SKM-1 treated with dmso at 0.1 percent for 144 hours (cell line): Measurements from ENCODE around the gene PRKG1.
"Not testable (repeated sequence)": the region's sequence is repeated elsewhere in the genome, so short reads cannot be mapped to it uniquely, and the experiment has no call there.

Experiments
- DNase-seq: peaks from one replicate; lab custom pipeline; 2025; ENCODE audit not compliant: unreplicated experiment; lab: John Stamatoyannopoulos, UW

PRKG1 gene

DNA sequence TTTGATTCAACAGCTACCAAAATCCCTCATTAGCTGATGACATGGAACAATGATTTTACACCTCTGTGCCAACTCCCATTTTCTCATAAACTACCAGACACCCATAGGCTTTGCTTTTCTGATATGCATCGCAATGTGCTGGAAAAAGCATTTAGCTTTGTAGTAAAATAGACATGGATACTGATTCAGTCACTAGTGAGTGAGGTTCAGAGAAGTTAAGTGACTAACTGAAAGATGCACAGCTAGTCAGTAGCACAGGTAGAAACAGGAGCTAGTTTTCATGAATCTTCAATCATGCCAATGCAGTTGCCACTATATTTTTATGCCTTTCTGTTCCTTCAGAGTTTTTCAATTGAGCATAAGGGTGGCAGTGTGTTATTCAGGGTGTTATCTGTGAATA is 38.7 kb downstream of the PRKG1 start:
- no peak for DNase-seq

DNA sequence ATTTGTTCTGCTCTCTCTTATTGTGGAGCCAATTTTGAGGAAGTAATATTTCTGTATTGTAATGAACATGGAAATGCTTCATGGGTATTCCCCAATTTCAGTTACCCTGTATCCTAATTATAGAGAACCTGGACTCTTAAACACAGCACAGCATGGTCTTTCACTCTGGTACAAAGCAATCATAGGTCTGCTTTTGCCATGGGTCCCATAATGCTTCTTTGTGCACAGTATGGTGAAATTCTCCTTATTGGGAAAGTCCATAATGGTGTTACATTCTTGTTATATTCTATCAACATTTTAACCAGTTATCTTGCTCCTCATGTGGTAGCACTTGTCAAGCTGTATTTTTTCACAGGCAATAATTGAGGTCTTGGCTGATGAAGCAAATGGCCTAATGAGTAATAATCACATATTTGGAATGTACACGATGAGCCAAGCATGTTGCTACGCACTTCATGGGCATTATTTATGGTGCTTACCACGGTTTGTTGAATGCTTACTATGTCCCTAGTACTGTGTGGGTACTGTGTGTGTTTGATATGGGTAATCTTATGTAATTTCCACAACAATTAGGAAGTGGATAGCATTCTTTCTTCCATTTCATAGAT is 42.9 kb downstream of the PRKG1 start:
- DNase-seq = no peak

DNA sequence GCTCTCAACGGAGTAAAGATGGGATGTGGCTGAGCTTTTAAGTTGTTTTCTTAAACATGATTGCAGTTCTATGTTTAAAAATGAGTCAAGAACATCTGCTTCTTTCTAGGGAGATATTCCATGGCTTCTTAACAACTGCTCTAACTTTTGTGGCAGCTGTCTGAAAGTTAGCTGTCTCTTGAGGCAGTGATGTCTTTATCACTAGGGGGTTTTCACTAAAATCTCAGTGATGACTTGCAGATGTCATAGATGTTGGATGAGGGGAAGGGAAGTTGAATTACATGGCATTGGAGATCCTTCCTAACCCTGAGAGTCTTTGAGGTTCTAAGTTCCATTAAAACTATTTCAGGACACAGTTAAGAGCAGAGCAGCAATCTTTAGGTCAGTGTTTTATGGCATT is 43.5 kb downstream of the PRKG1 start:
- no peak for DNase-seq

- DNase-seq = no peak
Measured at GRCh38 chr10:51119441-51119840, 45.2 kb downstream of the PRKG1 start.

DNA sequence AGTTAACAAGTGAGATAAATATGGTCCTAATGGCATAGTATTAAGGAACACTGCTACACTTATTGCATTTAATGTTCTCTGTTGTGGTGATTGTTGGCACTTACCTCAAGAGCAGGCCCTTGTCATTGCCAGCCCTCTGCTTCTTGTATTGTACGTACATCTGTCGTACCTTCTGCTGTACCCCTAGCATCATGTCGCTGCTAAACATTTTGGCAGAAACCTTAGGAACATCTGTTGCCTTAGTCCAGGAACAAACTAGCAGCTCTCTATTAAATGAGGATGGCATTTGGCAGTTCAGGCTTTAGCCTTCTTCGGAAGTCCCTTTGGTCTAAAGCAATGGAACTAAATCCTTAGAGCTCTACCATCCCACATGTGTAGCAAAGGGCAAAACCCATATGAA is 47.6 kb downstream of the PRKG1 start:
- no peak for DNase-seq

GRCh38 chr10:51124852-51125251 is 50.6 kb downstream of the PRKG1 start:
- no peak for DNase-seq

- no peak for DNase-seq
Measured at GRCh38 chr10:51125518-51125917, 51.2 kb downstream of the PRKG1 start.

DNA sequence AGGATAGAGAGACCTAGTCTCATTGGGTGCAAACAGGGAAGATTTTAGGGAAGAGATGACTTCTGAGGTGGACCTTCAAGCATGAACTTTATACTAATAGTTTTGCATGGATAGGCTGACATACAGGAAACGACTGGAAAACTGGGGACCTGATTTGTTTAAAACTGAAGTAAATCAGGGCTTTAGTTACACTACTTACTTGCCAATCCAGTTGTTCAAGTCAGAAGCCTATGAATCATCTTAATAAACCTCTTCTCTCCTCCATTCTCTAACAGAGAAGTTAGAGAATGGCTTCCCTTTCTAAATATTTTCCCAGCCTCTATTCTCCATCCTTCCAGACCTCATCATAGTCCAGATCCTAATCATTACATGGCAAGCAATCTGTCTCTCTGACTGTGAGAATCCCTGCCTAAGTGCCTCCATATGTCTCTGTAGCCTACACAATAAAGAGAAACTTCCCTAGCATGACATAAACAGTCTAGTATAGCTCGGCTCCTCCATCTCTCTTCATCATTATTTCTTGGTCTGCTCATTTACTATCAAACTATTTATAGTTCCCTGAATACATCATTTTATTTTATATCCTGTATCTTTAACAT is 55.8 kb downstream of the PRKG1 start:
- DNase-seq = no peak

DNA sequence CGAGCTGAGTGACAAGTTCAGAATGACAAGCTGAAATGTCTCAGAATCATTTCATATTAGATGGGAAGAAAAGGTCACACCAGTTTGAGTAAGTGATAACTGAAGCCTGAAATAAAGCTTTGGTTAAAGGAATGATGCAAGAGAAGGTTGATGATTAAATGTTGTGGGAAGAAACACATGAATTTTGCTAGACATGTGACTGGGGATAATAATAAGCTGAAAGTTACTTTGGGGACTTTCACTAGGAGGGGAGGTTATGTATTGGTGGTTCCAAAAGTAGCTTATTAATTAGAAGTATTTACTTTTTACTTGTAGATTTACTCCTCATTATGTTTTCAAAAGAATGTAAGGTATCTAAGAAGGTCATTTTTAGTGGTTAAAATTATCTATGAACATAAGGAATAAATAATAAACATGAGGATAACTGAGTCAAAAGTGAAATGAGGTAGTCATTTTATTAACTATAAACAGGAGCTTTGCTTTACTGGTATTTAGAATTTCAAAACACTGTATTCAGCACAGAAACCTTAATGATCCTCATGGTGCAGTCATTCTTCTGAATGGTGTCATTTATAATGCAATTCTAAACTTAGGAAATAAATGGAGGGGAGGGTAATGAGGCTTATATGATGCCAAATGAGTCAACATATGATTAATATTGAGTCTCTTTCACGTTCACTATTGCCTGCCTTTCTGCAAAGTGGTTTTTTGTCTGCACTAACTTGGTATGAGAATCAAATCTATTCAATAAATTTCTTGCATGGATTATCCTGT is 63.7 kb downstream of the PRKG1 start:
- DNase-seq = no peak

DNA sequence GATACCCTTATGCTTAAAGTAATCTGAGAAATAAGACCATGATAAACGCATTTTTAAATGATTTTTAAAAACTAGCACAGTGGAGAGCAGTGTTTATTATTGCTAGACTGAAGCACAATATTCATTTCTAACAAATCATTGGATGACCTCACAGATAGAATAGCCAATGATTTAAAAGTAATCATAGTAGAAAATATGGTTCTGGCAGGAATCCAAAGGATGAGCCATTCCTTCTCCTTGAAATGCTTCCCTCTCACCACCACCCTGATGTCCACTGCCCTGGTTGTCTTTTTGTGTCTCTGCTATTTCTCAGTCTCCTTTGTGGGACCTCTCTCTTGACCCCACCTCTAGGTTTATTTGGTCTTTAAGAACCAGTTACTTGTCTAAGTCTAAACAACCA is 64.9 kb downstream of the PRKG1 start:
- no peak for DNase-seq

- no peak for DNase-seq
Measured at GRCh38 chr10:51141010-51141409, 66.7 kb downstream of the PRKG1 start.

GRCh38 chr10:51144161-51144781 is 70.0 kb downstream of the PRKG1 start:
- DNase-seq = no peak

GRCh38 chr10:51145375-51145774 is 71.1 kb downstream of the PRKG1 start:
- no peak for DNase-seq

GRCh38 chr10:51147644-51148399 is 73.5 kb downstream of the PRKG1 start:
- DNase-seq = no peak

DNA sequence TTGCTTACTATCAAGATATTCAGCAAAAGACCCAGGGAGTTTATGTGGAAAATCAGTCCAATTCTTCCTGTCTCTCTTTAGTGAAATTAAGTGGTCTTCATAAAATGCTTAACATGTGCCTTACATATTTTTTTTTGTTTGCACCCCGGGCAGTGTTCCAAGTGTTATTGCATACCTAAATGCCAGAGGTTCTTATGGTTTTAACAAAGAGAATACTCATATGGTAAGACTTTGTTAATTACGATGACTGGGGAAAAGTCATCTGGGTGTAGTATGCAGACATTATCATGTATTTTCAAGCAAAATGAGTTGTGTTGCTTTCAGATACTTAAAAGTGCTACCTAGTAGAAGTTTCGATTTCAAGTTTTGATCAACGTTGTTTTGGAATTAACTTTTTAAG is 82.6 kb downstream of the PRKG1 start:
- no peak for DNase-seq

DNA sequence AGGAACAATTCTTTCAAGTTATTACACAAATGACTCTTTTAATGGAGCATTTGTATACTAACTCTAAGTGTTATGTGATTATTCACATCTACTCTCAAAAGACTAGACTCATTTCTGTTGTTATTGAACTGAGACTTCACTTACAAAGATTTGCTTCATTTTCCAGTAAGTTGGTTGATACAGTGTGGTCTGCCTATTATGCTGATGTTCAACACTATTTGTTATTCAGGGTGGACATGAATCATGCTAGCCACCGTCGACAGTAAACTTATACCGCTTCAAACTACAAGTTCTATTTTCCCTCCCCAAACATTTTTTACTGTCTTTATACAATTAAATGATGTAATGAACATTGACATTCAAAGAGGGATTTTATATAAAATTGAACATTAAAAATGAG is 84.5 kb downstream of the PRKG1 start:
- DNase-seq = no peak

- no peak for DNase-seq
Measured at GRCh38 chr10:51159841-51160240, 85.6 kb downstream of the PRKG1 start.

GRCh38 chr10:51162002-51162401 is 87.7 kb downstream of the PRKG1 start:
- DNase-seq = no peak

GRCh38 chr10:51163380-51164049 is 89.2 kb downstream of the PRKG1 start:
- not testable (repeated sequence) for DNase-seq

GRCh38 chr10:51168086-51168815 is 94.0 kb downstream of the PRKG1 start:
- DNase-seq = no peak
